Measurements from ENCODE around the gene POLA2.
A peak's percentile ranks its signal among the peaks of the same experiment; 100 is the strongest.

Gene POLA2

GRCh38 chr11:65286686-65287085 lies 24.9 kb downstream of the POLA2 start:
- DNase-seq (ENCODE audit: low read depth, low spot score): no peak

- no peak for DNase-seq (ENCODE audit: low read depth, low spot score)
Observed at GRCh38 chr11:65287601-65288000, 25.8 kb downstream of the POLA2 start.

- no peak for DNase-seq (ENCODE audit: low read depth, low spot score)
Observed at GRCh38 chr11:65288706-65289536, 27.2 kb downstream of the POLA2 start.

GRCh38 chr11:65290448-65291165 lies 28.8 kb downstream of the POLA2 start:
- peak; percentile 70 for DNase-seq (ENCODE audit: low read depth, low spot score)

GRCh38 chr11:65291613-65292012 lies 29.9 kb downstream of the POLA2 start:
- DNase-seq (ENCODE audit: low read depth, low spot score): peak; percentile 57

- DNase-seq (ENCODE audit: low read depth, low spot score): no peak
Observed at GRCh38 chr11:65292890-65293289, 31.1 kb downstream of the POLA2 start.

- no peak for DNase-seq (ENCODE audit: low read depth, low spot score)
Observed at GRCh38 chr11:65293909-65294381, 32.2 kb downstream of the POLA2 start.

- no peak for DNase-seq (ENCODE audit: low read depth, low spot score)
Observed at GRCh38 chr11:65295001-65295400, 33.2 kb downstream of the POLA2 start.

GRCh38 chr11:65295571-65296341 lies 34.0 kb downstream of the POLA2 start:
- no peak for DNase-seq (ENCODE audit: low read depth, low spot score)

- no peak for DNase-seq (ENCODE audit: low read depth, low spot score)
Observed at GRCh38 chr11:65297026-65297672, 35.4 kb downstream of the POLA2 start.

GRCh38 chr11:65298131-65298535 lies 36.4 kb downstream of the POLA2 start:
- DNase-seq (ENCODE audit: low read depth, low spot score): no peak

GRCh38 chr11:65298655-65299179 lies 37.0 kb downstream of the POLA2 start:
- peak; percentile 35 for DNase-seq (ENCODE audit: low read depth, low spot score)

- DNase-seq (ENCODE audit: low read depth, low spot score): no peak
Observed at GRCh38 chr11:65300621-65301275, 39.0 kb downstream of the POLA2 start.

- DNase-seq (ENCODE audit: low read depth, low spot score): peak; percentile 32
Observed at GRCh38 chr11:65301491-65302329, 39.9 kb downstream of the POLA2 start.

- DNase-seq (ENCODE audit: low read depth, low spot score): no peak
Observed at GRCh38 chr11:65303555-65303954, 41.8 kb downstream of the POLA2 start.

GRCh38 chr11:65304110-65304509 lies 42.3 kb downstream of the POLA2 start:
- DNase-seq (ENCODE audit: low read depth, low spot score): no peak

- DNase-seq (ENCODE audit: low read depth, low spot score): no peak
Observed at GRCh38 chr11:65304613-65305012, 42.9 kb downstream of the POLA2 start.

GRCh38 chr11:65305501-65306268 lies 43.9 kb downstream of the POLA2 start:
- peak; percentile 74 for DNase-seq (ENCODE audit: low read depth, low spot score)

All from astrocyte of the hippocampus (primary cell).